MM.1S (cell line): ENCODE results near the gene ADCY6.

ENCODE experiments used
- DNase-seq: peaks from one replicate; pipeline ENCODE4 v3.0.0-alpha.2; 2015
- H2AFZ ChIP-seq: fragments of 300-600 bp; sonication (generic); 2 replicates; pipeline ENCODE4 v1.6.0; 2016; ENCODE audit warnings: antibody characterized with exemption, low read length
- H3F3A ChIP-seq: fragments of 300-600 bp; sonication (generic); 2 replicates; pipeline ENCODE4 v1.6.1; 2016; ENCODE audit warnings: mild to moderate bottlenecking, antibody characterized with exemption, low read length, moderate library complexity, mixed read lengths; ENCODE audit not compliant: insufficient read depth
- H3K27ac ChIP-seq: fragments of 300-600 bp; sonication (generic); 2 replicates; pipeline ENCODE4 v1.5.1; 2016; ENCODE audit warnings: mild to moderate bottlenecking, low read length
- H3K27me3 ChIP-seq: fragments of 300-600 bp; sonication (generic); replicated peaks from 2 replicates; pipeline ENCODE4 v1.6.0; 2016; ENCODE audit warnings: low read length; ENCODE audit not compliant: insufficient read depth
- H3K36me3 ChIP-seq: fragments of 300-600 bp; sonication (generic); replicated peaks from 2 replicates; pipeline ENCODE4 v1.6.1; 2016; ENCODE audit warnings: mild to moderate bottlenecking, low read length, mixed read lengths; ENCODE audit not compliant: insufficient read depth
- H3K4me1 ChIP-seq: fragments of 300-600 bp; sonication (generic); 2 replicates; pipeline ENCODE4 v1.6.1; 2016; ENCODE audit warnings: low read length, mixed read lengths
- H3K4me2 ChIP-seq: fragments of 300-600 bp; sonication (generic); 2 replicates; pipeline ENCODE4 v1.6.0; 2016; ENCODE audit warnings: low read depth, low read length
- H3K4me3 ChIP-seq: fragments of 300-600 bp; sonication (generic); 2 replicates; pipeline ENCODE4 v1.5.1; 2016; ENCODE audit warnings: low read length, mixed read lengths
- H3K79me2 ChIP-seq: fragments of 300-600 bp; sonication (generic); 2 replicates; pipeline ENCODE4 v1.6.1; 2016; ENCODE audit warnings: mixed run types, low read length, mixed read lengths
- H3K9ac ChIP-seq: fragments of 300-600 bp; sonication (generic); 2 replicates; pipeline ENCODE4 v1.6.1; 2016; ENCODE audit warnings: low read length, mixed read lengths
- H3K9me2 ChIP-seq: fragments of 300-600 bp; sonication (generic); replicated peaks from 2 replicates; pipeline ENCODE4 v1.6.1; 2016; ENCODE audit warnings: mild to moderate bottlenecking, low read length, mixed read lengths; ENCODE audit not compliant: insufficient read depth
- H3K9me3 ChIP-seq: fragments of 300-600 bp; sonication (generic); replicated peaks from 2 replicates; pipeline ENCODE4 v1.6.1; 2016; ENCODE audit warnings: mild to moderate bottlenecking, low read length, mixed read lengths; ENCODE audit not compliant: insufficient read depth
- H4K20me1 ChIP-seq: fragments of 300-600 bp; sonication (generic); 2 replicates; pipeline ENCODE4 v1.6.1; 2016; ENCODE audit warnings: mild to moderate bottlenecking, low read length, moderate library complexity, mixed read lengths; ENCODE audit not compliant: insufficient read depth
- CTCF ChIP-seq: fragments of 300-600 bp; sonication (generic); IDR thresholded peaks from 2 replicates; pipeline ENCODE4 v1.5.1; 2016; ENCODE audit warnings: antibody characterized with exemption, low read length, mixed read lengths
- EZH2 ChIP-seq: fragments of 300-600 bp; sonication (generic); optimal IDR thresholded peaks from 2 replicates; pipeline ENCODE3; 2017; ENCODE audit warnings: low read depth, mild to moderate bottlenecking, antibody characterized with exemption, low read length, mixed read lengths
- EZH2phosphoT487 ChIP-seq: fragments of 300-600 bp; sonication (generic); IDR thresholded peaks from 2 replicates; pipeline ENCODE4 v1.6.1; 2018; ENCODE audit warnings: antibody characterized with exemption, low read length

Gene ADCY6

GRCh38 chr12:48764521-48764920 lies 24.4 kb downstream of the ADCY6 start:
- H3K27ac ChIP-seq, result peak overlapping the region; percentile 40; the same call in 1 of the 2 replicates
- no peaks in the 10 kb centered on the region for H3K9me3 ChIP-seq
- no peak for TF ChIP-seq EZH2phosphoT487
- TF ChIP-seq CTCF, result no peak
- TF ChIP-seq EZH2, result no peak
- no peak overlapping the region for H3K9ac ChIP-seq
- H4K20me1 ChIP-seq, result no peaks in the 10 kb centered on the region
- H3K36me3 ChIP-seq, result no peaks in the 10 kb centered on the region
- no peak overlapping the region for H3K4me3 ChIP-seq
- no peaks in the 10 kb centered on the region for H3K27me3 ChIP-seq
- DNase-seq, result peak; percentile 69
- H2AFZ ChIP-seq, result no peak overlapping the region; the same call in 1 of the 2 replicates
- H3K9me2 ChIP-seq, result no peaks in the 10 kb centered on the region
- peak overlapping the region; percentile 45 for H3K4me2 ChIP-seq
- no peaks in the 10 kb centered on the region for H3K79me2 ChIP-seq
- peaks cover 30% of the 10 kb centered on the region for H3K4me1 ChIP-seq
- peaks cover 4% of the 10 kb centered on the region; the same call in 1 of the 2 replicates for H3F3A ChIP-seq

- Histone ChIP-seq H3K79me2 (no peaks in the 10 kb centered on the region), H3K4me3 (no peak overlapping the region), H4K20me1 (no peaks in the 10 kb centered on the region), H3K4me2 (no peak overlapping the region), H3K9ac (no peak overlapping the region), H2AFZ (no peak overlapping the region), H3K36me3 (no peaks in the 10 kb centered on the region), H3K9me3 (no peaks in the 10 kb centered on the region), H3K4me1 (no peaks in the 10 kb centered on the region), H3K27ac (no peak overlapping the region), H3F3A (no peaks in the 10 kb centered on the region), H3K9me2 (no peaks in the 10 kb centered on the region), H3K27me3 (no peaks in the 10 kb centered on the region)
- no peak for DNase-seq
- no peak for TF ChIP-seq CTCF
- TF ChIP-seq EZH2phosphoT487, result no peak
- TF ChIP-seq EZH2, result no peak
Observed at GRCh38 chr12:48758737-48759136, 30.2 kb downstream of the ADCY6 start.

GRCh38 chr12:48758186-48758585 lies 30.7 kb downstream of the ADCY6 start:
- Histone ChIP-seq H3K9me2 (no peaks in the 10 kb centered on the region), H3K36me3 (no peaks in the 10 kb centered on the region), H3K27me3 (no peaks in the 10 kb centered on the region), H3K79me2 (no peaks in the 10 kb centered on the region), H4K20me1 (no peaks in the 10 kb centered on the region), H3K4me1 (no peaks in the 10 kb centered on the region), H3K4me2 (no peak overlapping the region), H3K4me3 (no peak overlapping the region), H3F3A (no peaks in the 10 kb centered on the region), H3K9ac (no peak overlapping the region), H3K9me3 (no peaks in the 10 kb centered on the region), H3K27ac (no peak overlapping the region), H2AFZ (no peak overlapping the region)
- no peak for DNase-seq
- no peak for TF ChIP-seq EZH2
- no peak for TF ChIP-seq CTCF
- TF ChIP-seq EZH2phosphoT487, result no peak
